Nucleus accumbens (tissue), 56 donors: ENCODE results near the gene PTPRR.
A peak's percentile ranks its signal among the peaks of the same experiment; 100 is the strongest.

ENCODE experiments used
- DNase-seq, 56 donors: peaks; one replicate each; lab custom pipeline; 2025; lab: John Stamatoyannopoulos, UW

PTPRR gene

GRCh38 chr12:70920251-70920851 lies at the start of gene PTPRR:
Gene PTPRR (minus strand): TSS chr12:70920738. CDS start chr12:70920390, 348 bp downstream.
- peak in 34 of 56 donors; percentile 1 to 66 (median 28) for DNase-seq

- no peak for DNase-seq
Measured at GRCh38 chr12:70966996-70967790, 46.7 kb upstream of the PTPRR start.

- no peak for DNase-seq
Measured at GRCh38 chr12:70966046-70966445, 45.5 kb upstream of the PTPRR start.

GRCh38 chr12:70964867-70965510 lies 44.5 kb upstream of the PTPRR start:
- no peak for DNase-seq

- DNase-seq: no peak
Measured at GRCh38 chr12:70963081-70963660, 42.6 kb upstream of the PTPRR start.

- DNase-seq: no peak
Measured at GRCh38 chr12:70962226-70962794, 41.8 kb upstream of the PTPRR start.

GRCh38 chr12:70960484-70960883 lies 39.9 kb upstream of the PTPRR start:
- no peak for DNase-seq

- DNase-seq: no peak
Measured at GRCh38 chr12:70955415-70955814, 34.9 kb upstream of the PTPRR start.

- DNase-seq: no peak
Measured at GRCh38 chr12:70950451-70950850, 29.9 kb upstream of the PTPRR start.

- no peak for DNase-seq
Measured at GRCh38 chr12:70948976-70949336, 28.4 kb upstream of the PTPRR start.

GRCh38 chr12:70948236-70948975 lies 27.9 kb upstream of the PTPRR start:
- no peak for DNase-seq

- peak in 8 of 56 donors; percentile 1 to 20 (median 9) for DNase-seq
Measured at GRCh38 chr12:70936203-70936813, 15.8 kb upstream of the PTPRR start.

GRCh38 chr12:70933133-70933532 lies 12.6 kb upstream of the PTPRR start:
- no peak for DNase-seq

- DNase-seq: no peak
Measured at GRCh38 chr12:70929029-70929428, 8.5 kb upstream of the PTPRR start.

GRCh38 chr12:70928071-70928470 lies 7.5 kb upstream of the PTPRR start:
- no peak for DNase-seq

- no peak for DNase-seq
Measured at GRCh38 chr12:70927356-70927755, 6.8 kb upstream of the PTPRR start.

- DNase-seq: no peak
Measured at GRCh38 chr12:70925539-70925938, 5.0 kb upstream of the PTPRR start.

- peak in 9 of 56 donors; percentile 4 to 30 (median 11) for DNase-seq
Measured at GRCh38 chr12:70920891-70921290, 353 bp upstream of the PTPRR start.

GRCh38 chr12:70919597-70920035 lies 922 bp downstream of the PTPRR start:
- peak in 20 of 56 donors; percentile 1 to 45 (median 16) for DNase-seq

- DNase-seq: no peak
Measured at GRCh38 chr12:70919176-70919575, 1.4 kb downstream of the PTPRR start.
